ENCODE results near the gene CORO2B. TPM values are rescaled to one million over a fixed set of nuclear protein-coding genes. Genes with fewer than 3 reads are reported as not detected.

Gene CORO2B
- total and polyA plus RNA-seq, 4 donors = 1.8 to 9.2 (median 5.0) TPM

DNA sequence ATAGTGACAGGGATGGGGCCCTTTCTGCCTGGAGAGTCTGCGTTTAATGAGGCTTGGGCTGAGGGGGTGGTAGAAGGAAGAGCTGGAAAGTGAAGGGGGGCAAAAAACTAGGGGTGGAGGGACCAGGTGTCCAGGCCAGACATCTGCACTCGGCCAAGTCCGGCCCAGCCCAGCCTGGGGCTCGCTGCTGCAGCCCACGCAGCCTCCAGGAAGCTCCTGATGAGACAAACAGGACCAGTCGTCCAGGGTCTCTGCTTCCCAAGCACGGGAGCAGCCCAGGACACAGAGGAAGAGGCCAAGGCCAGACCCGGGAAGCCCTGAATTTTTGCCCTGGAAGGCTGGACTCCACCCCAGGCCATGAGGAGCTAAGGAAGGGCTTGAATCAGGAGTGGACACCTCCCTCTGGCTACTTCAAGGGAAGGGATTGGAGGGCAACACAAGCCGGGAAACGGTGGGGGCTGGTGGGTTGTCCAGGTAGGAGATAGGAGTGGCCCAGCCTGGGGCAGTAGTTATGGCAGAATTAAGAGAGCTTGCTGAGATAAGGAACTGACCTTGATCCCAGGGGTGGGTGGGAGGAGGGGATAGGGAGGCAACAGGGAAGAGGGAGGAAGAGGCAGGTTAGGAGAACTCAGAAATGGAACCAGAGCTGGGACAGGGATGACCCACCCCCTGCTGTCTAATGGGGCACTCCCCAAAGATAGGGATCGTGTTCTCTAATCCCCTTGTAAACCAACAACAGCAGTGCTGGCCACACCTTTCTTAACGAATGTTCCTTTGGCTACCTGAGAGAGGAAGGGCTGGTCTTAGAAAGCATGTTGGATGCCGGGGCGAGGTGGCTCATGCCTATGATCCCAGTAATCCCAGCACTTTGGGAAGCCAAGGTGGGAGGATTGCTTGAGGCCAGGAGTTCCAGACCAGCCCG is 152.4 kb downstream of the CORO2B start:
- ATAC-seq (ENCODE audit: low FRiP score) (peak; percentile 19), DNase-seq (no peak)
- H3K27me3 ChIP-seq (ENCODE audit: control insufficient read depth in 1 of 2, insufficient read depth in 2 of 2, low read length in 1 of 2) = no peaks in the 10 kb centered on the region
- WGBS, 2 donors = 76 to 80% methylated on average over 15 of the region's 15 CpGs
- no peak overlapping the region for H3K4me3 ChIP-seq (ENCODE audit: low read length in 2 of 2)
- peaks cover 0 to 2% of the 10 kb centered on the region in 2 donors for H3K4me1 ChIP-seq (ENCODE audit: control insufficient read depth in 1 of 2, insufficient read depth in 2 of 2, low read length in 2 of 2)
- no peaks in the 10 kb centered on the region for H3K36me3 ChIP-seq (ENCODE audit: control insufficient read depth in 1 of 2, insufficient read depth in 2 of 2, low read length in 1 of 2)
- no peak overlapping the region for H3K27ac ChIP-seq (ENCODE audit: low read depth in 1 of 2, low read length in 2 of 2)
- intact Hi-C loops (cut with DNase I) = loop anchor here (2.0 to 5.0 kb wide), 2 partner anchors 86 to 144 kb away; no protein-coding TSS in a partner anchor
- no peaks in the 10 kb centered on the region for H3K9me3 ChIP-seq (ENCODE audit: control insufficient read depth, low read length)

DNA sequence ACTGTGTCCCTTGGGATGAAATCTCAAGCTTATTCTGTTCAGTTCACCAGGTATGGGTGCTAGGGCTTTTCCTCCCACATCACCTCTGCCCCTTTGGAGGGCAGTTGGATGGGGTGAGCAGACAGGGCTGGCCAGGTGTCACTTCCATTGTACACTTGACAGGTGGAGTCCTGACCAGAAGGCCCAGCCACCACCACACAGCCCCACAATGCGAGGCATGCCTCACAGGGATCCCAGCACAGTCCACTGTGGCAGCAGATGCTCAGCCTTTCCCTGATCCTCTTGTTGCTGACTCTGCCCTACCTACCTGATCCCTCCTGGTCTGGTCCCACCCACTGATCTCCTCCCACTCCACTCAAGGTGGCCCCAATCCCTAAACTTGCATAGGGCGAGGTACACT is 153.7 kb downstream of the CORO2B start:
- ATAC-seq (ENCODE audit: low FRiP score) (no peak), DNase-seq (no peak)
- no peaks in the 10 kb centered on the region for H3K36me3 ChIP-seq (ENCODE audit: control insufficient read depth in 1 of 2, insufficient read depth in 2 of 2, low read length in 1 of 2)
- intact Hi-C loops (cut with DNase I) = loop anchor here in 1 of 2 donors (1.0 to 5.0 kb wide), 2 partner anchors 85 to 143 kb away; no protein-coding TSS in a partner anchor
- WGBS, 2 donors = 93 to 95% methylated on average over 2 of the region's 2 CpGs
- no peak overlapping the region for H3K4me3 ChIP-seq (ENCODE audit: low read length in 2 of 2)
- H3K27ac ChIP-seq (ENCODE audit: low read depth in 1 of 2, low read length in 2 of 2) = no peak overlapping the region
- no peaks in the 10 kb centered on the region for H3K27me3 ChIP-seq (ENCODE audit: control insufficient read depth in 1 of 2, insufficient read depth in 2 of 2, low read length in 1 of 2)
- peaks cover 0 to 2% of the 10 kb centered on the region in 2 donors for H3K4me1 ChIP-seq (ENCODE audit: control insufficient read depth in 1 of 2, insufficient read depth in 2 of 2, low read length in 2 of 2)
- H3K9me3 ChIP-seq (ENCODE audit: control insufficient read depth, low read length) = no peaks in the 10 kb centered on the region

DNA sequence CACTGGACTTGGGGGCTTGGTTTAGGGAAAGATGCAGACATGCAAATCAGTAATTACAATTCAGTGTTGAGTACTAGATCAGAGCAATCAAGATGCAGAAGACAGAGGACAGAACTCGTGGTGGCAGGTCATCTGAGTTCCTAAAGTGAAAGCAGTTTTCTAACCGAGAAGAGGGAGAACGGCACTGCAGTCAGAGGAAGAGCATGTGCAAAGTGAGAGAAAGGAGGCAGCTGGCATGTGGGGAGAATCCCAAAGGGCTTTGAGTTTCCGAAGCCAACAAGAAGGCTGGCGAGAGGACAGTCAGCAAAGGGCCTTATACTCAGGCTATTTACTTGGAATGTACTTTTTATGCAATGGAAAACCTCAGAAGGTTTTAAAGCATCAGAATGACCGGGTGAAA is 154.9 kb downstream of the CORO2B start:
- peaks cover 0 to 2% of the 10 kb centered on the region in 2 donors for H3K4me1 ChIP-seq (ENCODE audit: control insufficient read depth in 1 of 2, insufficient read depth in 2 of 2, low read length in 2 of 2)
- no peak overlapping the region for H3K27ac ChIP-seq (ENCODE audit: low read depth in 1 of 2, low read length in 2 of 2)
- no peaks in the 10 kb centered on the region for H3K36me3 ChIP-seq (ENCODE audit: control insufficient read depth in 1 of 2, insufficient read depth in 2 of 2, low read length in 1 of 2)
- no peak for DNase-seq
- no peak overlapping the region for H3K4me3 ChIP-seq (ENCODE audit: low read length in 2 of 2)
- no peak for ATAC-seq (ENCODE audit: low FRiP score)
- WGBS, 2 donors = 50 to 52% methylated on average over 6 of the region's 6 CpGs
- no peaks in the 10 kb centered on the region for H3K9me3 ChIP-seq (ENCODE audit: control insufficient read depth, low read length)
- intact Hi-C loops (cut with DNase I) = loop anchor here in 1 of 2 donors (5.0 kb wide), 1 partner anchor 84 kb away; no protein-coding TSS in a partner anchor
- no peaks in the 10 kb centered on the region for H3K27me3 ChIP-seq (ENCODE audit: control insufficient read depth in 1 of 2, insufficient read depth in 2 of 2, low read length in 1 of 2)

DNA sequence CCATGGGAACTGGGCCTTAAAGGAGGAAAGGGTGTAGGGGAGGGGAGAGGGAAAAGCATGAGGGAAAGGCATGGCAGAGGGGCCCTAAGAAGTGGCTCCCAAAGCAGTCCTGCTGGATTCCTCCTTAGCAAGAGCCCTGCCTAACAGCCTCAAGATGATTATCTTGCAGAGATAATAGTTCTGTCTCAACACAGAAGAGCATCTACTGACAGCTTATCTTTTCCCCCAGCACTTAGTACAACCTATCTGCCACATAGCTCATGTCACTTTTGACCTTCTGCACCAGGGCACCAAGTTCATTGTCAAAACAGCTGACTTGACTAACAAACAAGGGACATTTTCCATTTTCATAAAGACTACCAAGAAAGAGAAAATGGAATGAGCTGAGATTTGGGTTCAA is 155.6 kb downstream of the CORO2B start:
- Histone ChIP-seq H3K36me3 (ENCODE audit: control insufficient read depth in 1 of 2, insufficient read depth in 2 of 2, low read length in 1 of 2) (no peaks in the 10 kb centered on the region), H3K27ac (ENCODE audit: low read depth in 1 of 2, low read length in 2 of 2) (no peak overlapping the region), H3K9me3 (ENCODE audit: control insufficient read depth, low read length) (no peaks in the 10 kb centered on the region), H3K4me1 (ENCODE audit: control insufficient read depth in 1 of 2, insufficient read depth in 2 of 2, low read length in 2 of 2) (peaks cover 0 to 2% of the 10 kb centered on the region in 2 donors), H3K4me3 (ENCODE audit: low read length in 2 of 2) (no peak overlapping the region), H3K27me3 (ENCODE audit: control insufficient read depth in 1 of 2, insufficient read depth in 2 of 2, low read length in 1 of 2) (no peaks in the 10 kb centered on the region)
- ATAC-seq (ENCODE audit: low FRiP score) (no peak), DNase-seq (no peak)
- intact Hi-C loops (cut with DNase I) = loop anchor here in 1 of 2 donors (5.0 kb wide), 1 partner anchor 83 kb away; no protein-coding TSS in a partner anchor

DNA sequence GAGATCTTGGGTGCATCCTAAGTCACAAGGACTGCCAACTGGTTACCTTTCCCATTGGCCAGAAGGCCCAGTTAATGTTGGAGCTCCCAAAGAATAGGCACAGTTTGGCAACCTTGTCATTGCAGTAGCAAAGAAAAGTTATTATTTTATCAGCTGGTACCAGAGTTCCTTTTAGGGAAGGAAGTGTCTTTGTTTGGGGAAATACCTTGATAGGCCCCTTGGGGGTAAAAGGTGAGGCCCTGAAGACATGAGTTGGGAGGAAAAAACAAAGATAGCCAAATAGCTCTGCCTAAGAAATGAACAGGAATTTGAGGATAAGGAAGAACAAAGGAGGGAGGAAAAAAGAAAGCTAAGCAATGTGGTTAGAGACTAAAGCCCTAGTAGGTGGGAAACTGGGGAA is 156.1 kb downstream of the CORO2B start:
- DNase-seq (no peak), ATAC-seq (ENCODE audit: low FRiP score) (no peak)
- intact Hi-C loops (cut with DNase I) = loop anchor here in 1 of 2 donors (5.0 kb wide), 1 partner anchor 82 kb away; no protein-coding TSS in a partner anchor
- Histone ChIP-seq H3K27ac (ENCODE audit: low read depth in 1 of 2, low read length in 2 of 2) (no peak overlapping the region), H3K4me1 (ENCODE audit: control insufficient read depth in 1 of 2, insufficient read depth in 2 of 2, low read length in 2 of 2) (peaks cover 0 to 2% of the 10 kb centered on the region in 2 donors), H3K36me3 (ENCODE audit: control insufficient read depth in 1 of 2, insufficient read depth in 2 of 2, low read length in 1 of 2) (no peaks in the 10 kb centered on the region), H3K9me3 (ENCODE audit: control insufficient read depth, low read length) (no peaks in the 10 kb centered on the region), H3K4me3 (ENCODE audit: low read length in 2 of 2) (no peak overlapping the region), H3K27me3 (ENCODE audit: control insufficient read depth in 1 of 2, insufficient read depth in 2 of 2, low read length in 1 of 2) (no peaks in the 10 kb centered on the region)

DNA sequence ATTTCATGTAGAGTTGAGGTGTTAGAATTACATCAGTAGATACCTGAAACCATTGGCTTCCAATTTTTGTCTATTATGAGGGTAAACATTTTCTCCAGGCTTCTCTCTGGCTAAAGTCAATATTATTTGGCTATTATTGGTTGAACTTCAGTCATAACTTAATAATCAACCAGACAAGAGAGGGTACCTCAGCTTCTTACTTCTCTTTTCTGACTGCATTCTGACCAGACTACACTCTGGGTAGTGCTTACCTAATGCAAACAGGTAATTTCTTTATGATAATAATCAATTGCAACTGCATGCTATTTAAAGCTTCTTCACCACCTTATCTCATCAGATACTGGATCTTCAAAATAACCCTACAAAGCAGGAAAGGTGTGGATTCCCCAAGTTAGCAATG is 156.8 kb downstream of the CORO2B start:
- ATAC-seq (ENCODE audit: low FRiP score) (no peak), DNase-seq (no peak)
- Histone ChIP-seq H3K4me1 (ENCODE audit: control insufficient read depth in 1 of 2, insufficient read depth in 2 of 2, low read length in 2 of 2) (peaks cover 0 to under 1% of the 10 kb centered on the region in 2 donors), H3K27me3 (ENCODE audit: control insufficient read depth in 1 of 2, insufficient read depth in 2 of 2, low read length in 1 of 2) (no peaks in the 10 kb centered on the region), H3K36me3 (ENCODE audit: control insufficient read depth in 1 of 2, insufficient read depth in 2 of 2, low read length in 1 of 2) (no peaks in the 10 kb centered on the region), H3K4me3 (ENCODE audit: low read length in 2 of 2) (no peak overlapping the region), H3K9me3 (ENCODE audit: control insufficient read depth, low read length) (no peaks in the 10 kb centered on the region), H3K27ac (ENCODE audit: low read depth in 1 of 2, low read length in 2 of 2) (no peak overlapping the region)
- intact Hi-C loops (cut with DNase I) = no loop called here

DNA sequence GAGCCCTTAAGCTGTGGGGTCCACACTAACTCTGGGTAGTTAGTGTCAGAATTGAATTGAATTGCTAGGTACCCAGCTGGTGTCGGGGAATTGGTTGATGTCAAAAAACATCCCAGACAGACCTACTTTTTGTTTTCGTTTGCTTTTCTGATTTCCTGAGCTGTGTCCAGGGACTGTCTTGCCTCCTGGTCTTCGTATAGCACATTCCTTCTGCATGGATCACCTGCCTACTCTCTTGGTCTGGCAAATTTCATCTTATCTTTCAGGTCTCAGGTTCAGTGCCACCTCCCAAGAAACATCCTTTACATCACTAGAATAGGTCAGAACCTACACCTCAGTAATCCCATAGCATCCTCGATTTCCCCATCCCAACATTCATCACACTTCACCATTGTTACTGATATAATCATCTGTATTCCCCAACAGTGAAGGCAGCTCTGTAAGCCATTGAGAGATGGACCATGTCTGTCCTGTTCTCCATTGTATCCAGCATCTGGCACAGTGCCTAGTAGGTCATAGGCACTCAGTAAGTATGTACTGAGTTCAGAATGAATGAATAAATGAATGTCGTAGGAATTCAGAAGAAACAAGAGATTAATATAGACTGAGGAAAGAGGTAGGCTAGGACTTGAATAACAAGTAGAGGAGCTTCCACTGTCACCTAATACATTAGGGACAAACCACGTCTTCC is 160.7 kb downstream of the CORO2B start:
- H3K27ac ChIP-seq (ENCODE audit: low read depth in 1 of 2, low read length in 2 of 2) = no peak overlapping the region
- H3K4me3 ChIP-seq (ENCODE audit: low read length in 2 of 2) = no peak overlapping the region
- H3K4me1 ChIP-seq (ENCODE audit: control insufficient read depth in 1 of 2, insufficient read depth in 2 of 2, low read length in 2 of 2) = no peaks in the 10 kb centered on the region
- no peak for DNase-seq
- H3K27me3 ChIP-seq (ENCODE audit: control insufficient read depth in 1 of 2, insufficient read depth in 2 of 2, low read length in 1 of 2) = no peaks in the 10 kb centered on the region
- intact Hi-C loops (cut with DNase I) = no loop called here
- ATAC-seq (ENCODE audit: low FRiP score) = no peak
- no peaks in the 10 kb centered on the region for H3K36me3 ChIP-seq (ENCODE audit: control insufficient read depth in 1 of 2, insufficient read depth in 2 of 2, low read length in 1 of 2)
- H3K9me3 ChIP-seq (ENCODE audit: control insufficient read depth, low read length) = no peaks in the 10 kb centered on the region
- 76 to 77% methylated on average over 6 of the region's 6 CpGs for WGBS, 2 donors

DNA sequence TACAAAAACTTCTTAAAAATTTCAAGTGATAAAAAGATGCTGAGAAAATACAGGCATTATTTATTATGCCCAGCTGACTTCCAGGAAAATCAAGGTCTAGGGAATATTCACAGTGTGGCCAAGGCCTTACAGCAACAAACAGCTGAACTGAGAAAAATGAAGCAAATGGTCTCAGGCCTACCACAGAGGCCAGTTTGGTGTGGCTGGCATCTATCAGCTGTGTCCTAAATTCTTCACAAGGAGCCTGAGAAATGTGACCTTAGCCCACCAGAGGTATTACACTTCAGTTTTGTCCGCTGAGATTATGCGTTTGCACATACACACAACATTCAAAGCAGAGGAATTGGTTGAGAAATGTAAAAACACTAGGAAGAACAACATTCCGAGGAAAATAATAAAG is 164.5 kb downstream of the CORO2B start:
- intact Hi-C loops (cut with DNase I) = no loop called here
- Histone ChIP-seq H3K27me3 (ENCODE audit: control insufficient read depth in 1 of 2, insufficient read depth in 2 of 2, low read length in 1 of 2) (no peaks in the 10 kb centered on the region), H3K4me1 (ENCODE audit: control insufficient read depth in 1 of 2, insufficient read depth in 2 of 2, low read length in 2 of 2) (no peaks in the 10 kb centered on the region), H3K4me3 (ENCODE audit: low read length in 2 of 2) (no peak overlapping the region), H3K27ac (ENCODE audit: low read depth in 1 of 2, low read length in 2 of 2) (no peak overlapping the region), H3K9me3 (ENCODE audit: control insufficient read depth, low read length) (no peaks in the 10 kb centered on the region), H3K36me3 (ENCODE audit: control insufficient read depth in 1 of 2, insufficient read depth in 2 of 2, low read length in 1 of 2) (no peaks in the 10 kb centered on the region)
- ATAC-seq (ENCODE audit: low FRiP score) (no peak), DNase-seq (no peak)
- WGBS, 2 donors = 89 to 96% methylated on average over 3 of the region's 3 CpGs
